ENCODE measurements around the gene SHB.

DNA sequence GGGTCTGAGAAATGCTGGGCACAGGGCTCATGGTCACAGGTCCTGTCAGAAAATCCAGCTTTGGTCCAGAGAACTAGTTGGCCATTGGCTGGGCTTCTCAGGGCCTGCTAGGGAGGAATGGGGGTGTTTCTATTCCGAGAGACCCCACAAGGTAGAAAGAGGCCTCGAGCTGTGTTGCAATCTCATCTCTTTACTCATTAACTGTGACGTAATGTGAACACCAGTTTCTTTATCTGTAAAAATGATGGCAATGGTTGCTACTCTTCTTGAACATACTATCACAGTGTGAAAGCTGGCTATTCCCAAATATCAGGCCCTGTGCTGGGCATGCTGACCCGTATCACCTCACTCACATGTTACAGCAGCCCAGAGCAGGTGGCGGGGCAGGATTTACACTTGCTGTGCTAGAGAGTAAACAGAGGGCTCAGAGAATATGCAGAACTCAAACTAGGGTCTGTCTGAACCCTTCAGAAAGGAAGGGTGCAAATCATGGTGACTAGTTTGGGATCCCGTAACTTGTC is 129.4 kb downstream of the SHB start:
- TF ChIP-seq CTCF (IDR thresholded peaks at IDR 0.05; ENCODE audit: poor library complexity), result no peak
- no peak for TF ChIP-seq EZH2 (IDR thresholded peaks at IDR 0.05; ENCODE audit: borderline replicate concordance)
- TF ChIP-seq EZH2phosphoT487 (IDR thresholded peaks at IDR 0.05; ENCODE audit: low read depth, severe bottlenecking, unreplicated experiment), result no peak
